GM19351 (cell line): Measurements from ENCODE around the gene TMEM95.

ENCODE experiments used
- ATAC-seq: cut with Tn5 transposase; IDR thresholded peaks from one replicate; pipeline ENCODE4 v1.9.1; 2021; ENCODE audit warnings: mild to moderate bottlenecking, moderate library complexity; ENCODE audit not compliant: unreplicated experiment

The TMEM95 gene

GRCh38 chr17:7355053-7355452 is at the start of gene TMEM95:
TSS of gene TMEM95 (plus strand) at chr17:7355156. CDS start at chr17:7355205, 49 bp downstream.
- ATAC-seq = no peak

GRCh38 chr17:7306911-7307685 is 47.9 kb upstream of the TMEM95 start, which contains the start of gene EIF5A:
TSS of gene EIF5A (plus strand) at chr17:7307628. CDS start at chr17:7309636, 2,008 bp downstream.
- ATAC-seq = peak; percentile 74

GRCh38 chr17:7307686-7308624 is 47.0 kb upstream of the TMEM95 start:
- no peak for ATAC-seq

- no peak for ATAC-seq
Observed at GRCh38 chr17:7308625-7309433, 46.1 kb upstream of the TMEM95 start.

- ATAC-seq = no peak
Observed at GRCh38 chr17:7309628-7310027, 45.3 kb upstream of the TMEM95 start.

GRCh38 chr17:7311110-7311705 is 43.7 kb upstream of the TMEM95 start:
- ATAC-seq = no peak

- no peak for ATAC-seq
Observed at GRCh38 chr17:7312432-7313087, 42.4 kb upstream of the TMEM95 start.

GRCh38 chr17:7313088-7313889 is 41.7 kb upstream of the TMEM95 start:
- ATAC-seq = no peak

GRCh38 chr17:7313890-7314718 is 40.9 kb upstream of the TMEM95 start:
- no peak for ATAC-seq

- peak; percentile 78 for ATAC-seq
Observed at GRCh38 chr17:7314719-7315569, 40.0 kb upstream of the TMEM95 start, which contains the start of gene GPS2. TSS of gene GPS2 (minus strand) at chr17:7315360. CDS start at chr17:7315052, 308 bp downstream.

- ATAC-seq = peak; percentile 14
Observed at GRCh38 chr17:7315570-7316235, 39.3 kb upstream of the TMEM95 start.

GRCh38 chr17:7317161-7317803 is 37.7 kb upstream of the TMEM95 start:
- ATAC-seq = no peak

- no peak for ATAC-seq
Observed at GRCh38 chr17:7318121-7318860, 36.7 kb upstream of the TMEM95 start.

GRCh38 chr17:7321466-7321865 is 33.5 kb upstream of the TMEM95 start:
- ATAC-seq = no peak

- ATAC-seq = no peak
Observed at GRCh38 chr17:7322520-7323194, 32.3 kb upstream of the TMEM95 start.
